C4-2B (cell line): ENCODE data around the gene STPG3.

Source experiments
- H3K27ac ChIP-seq: fragments of 450-650 bp; 2 replicates; pipeline ENCODE4 v1.5.1; 2017
- ZFX ChIP-seq: fragments of 450-650 bp; IDR thresholded peaks from 2 replicates; pipeline ENCODE4 v1.6.1; 2017
- TF ChIP-seq, protein P1 (sequence below): fragments of 450-650 bp; conservative IDR thresholded peaks from 2 replicates; pipeline ENCODE4 v1.5.1; 2017; ENCODE audit warnings: mild to moderate bottlenecking

The STPG3 gene

DNA sequence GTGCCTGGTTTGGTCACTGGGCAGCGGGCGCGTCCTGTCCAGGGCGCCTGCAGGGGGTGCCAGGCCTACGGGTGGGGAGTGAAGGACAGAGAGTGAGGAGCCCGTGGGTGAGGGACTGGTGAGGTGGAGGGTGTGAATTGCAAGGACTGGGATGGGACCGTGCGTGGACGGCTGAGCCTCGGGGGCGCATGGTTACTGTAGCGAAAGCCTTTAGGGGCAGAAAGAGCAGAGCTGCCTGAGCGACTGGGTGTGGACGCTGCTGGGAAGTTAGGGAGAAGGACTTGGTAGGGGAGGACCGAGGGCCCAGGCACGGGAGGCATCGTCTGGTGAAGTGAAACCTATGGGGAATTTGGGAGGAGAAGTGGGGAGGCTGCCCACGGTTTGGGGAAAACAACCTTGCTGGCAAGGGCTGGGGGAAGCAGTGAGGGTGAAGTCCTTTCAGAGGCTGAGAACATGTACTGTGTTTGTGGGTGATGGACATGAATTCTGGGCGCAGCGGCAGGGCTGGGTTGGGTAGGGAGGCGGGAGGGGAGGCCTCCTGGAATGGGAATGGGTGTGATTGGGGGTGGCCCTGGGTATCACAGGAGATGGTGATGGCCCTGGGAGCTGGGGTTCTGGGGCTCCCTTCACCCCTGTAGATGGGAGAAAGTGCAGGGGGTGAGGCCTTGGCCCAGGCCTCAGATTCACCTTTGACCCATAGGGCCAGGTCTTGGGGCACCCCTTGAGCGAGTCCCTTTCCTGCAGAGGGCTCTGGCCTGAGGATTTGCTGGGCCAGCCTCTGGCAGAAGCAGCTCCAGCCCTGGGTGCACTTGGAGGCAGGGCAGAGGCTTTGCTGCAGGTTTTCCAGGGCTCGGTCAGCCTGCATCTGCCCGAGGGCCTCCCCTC, 24.7 kb downstream of the STPG3 start:
- no peak overlapping the region for H3K27ac ChIP-seq
- no peak for TF ChIP-seq ZFX
- TF ChIP-seq, protein P1, sequence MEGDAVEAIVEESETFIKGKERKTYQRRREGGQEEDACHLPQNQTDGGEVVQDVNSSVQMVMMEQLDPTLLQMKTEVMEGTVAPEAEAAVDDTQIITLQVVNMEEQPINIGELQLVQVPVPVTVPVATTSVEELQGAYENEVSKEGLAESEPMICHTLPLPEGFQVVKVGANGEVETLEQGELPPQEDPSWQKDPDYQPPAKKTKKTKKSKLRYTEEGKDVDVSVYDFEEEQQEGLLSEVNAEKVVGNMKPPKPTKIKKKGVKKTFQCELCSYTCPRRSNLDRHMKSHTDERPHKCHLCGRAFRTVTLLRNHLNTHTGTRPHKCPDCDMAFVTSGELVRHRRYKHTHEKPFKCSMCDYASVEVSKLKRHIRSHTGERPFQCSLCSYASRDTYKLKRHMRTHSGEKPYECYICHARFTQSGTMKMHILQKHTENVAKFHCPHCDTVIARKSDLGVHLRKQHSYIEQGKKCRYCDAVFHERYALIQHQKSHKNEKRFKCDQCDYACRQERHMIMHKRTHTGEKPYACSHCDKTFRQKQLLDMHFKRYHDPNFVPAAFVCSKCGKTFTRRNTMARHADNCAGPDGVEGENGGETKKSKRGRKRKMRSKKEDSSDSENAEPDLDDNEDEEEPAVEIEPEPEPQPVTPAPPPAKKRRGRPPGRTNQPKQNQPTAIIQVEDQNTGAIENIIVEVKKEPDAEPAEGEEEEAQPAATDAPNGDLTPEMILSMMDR: no peak

DNA sequence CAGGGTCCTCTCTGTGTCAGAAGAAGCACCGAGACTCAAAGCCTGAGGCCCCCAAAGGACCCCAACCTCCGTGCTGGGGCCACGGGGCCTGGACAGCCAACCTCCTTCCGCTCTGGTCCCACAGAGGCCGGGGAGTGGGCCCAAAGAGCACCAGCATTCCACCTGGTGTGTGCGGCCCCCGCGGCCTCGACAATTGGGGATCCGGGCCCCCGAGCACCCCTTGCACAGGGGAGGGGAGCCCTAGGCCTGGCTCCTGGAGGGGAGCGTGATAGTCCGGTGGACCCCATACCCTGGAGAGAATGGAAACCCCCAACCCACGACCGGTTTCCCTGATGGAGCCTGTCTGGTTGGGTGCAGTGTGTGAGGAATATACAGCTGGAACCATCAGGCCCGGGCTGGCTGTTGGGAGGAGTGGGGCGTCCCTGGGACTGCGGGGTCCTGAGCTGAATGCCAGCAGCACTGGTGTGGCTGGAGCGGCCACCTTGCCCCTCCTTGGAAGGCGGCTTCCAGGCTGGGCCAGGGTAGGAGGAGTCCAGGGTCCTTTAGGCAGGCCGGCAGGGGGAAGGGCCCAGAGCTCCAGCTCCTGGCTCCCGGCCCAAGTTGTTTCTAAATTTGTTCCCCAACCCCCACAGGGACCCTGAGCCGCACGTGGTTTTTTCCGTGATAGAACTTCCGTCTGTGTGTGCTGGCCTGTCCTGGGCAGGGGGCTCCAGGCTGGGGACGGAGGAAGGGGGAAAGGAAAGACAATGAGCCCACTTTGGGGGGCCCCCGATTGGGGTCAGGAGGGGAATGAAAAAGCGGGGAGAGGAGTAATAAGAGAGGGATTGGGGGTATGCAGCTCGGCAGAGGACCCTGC, 25.6 kb downstream of the STPG3 start:
- no peak for TF ChIP-seq ZFX
- TF ChIP-seq, protein P1: no peak
- no peak overlapping the region for H3K27ac ChIP-seq

DNA sequence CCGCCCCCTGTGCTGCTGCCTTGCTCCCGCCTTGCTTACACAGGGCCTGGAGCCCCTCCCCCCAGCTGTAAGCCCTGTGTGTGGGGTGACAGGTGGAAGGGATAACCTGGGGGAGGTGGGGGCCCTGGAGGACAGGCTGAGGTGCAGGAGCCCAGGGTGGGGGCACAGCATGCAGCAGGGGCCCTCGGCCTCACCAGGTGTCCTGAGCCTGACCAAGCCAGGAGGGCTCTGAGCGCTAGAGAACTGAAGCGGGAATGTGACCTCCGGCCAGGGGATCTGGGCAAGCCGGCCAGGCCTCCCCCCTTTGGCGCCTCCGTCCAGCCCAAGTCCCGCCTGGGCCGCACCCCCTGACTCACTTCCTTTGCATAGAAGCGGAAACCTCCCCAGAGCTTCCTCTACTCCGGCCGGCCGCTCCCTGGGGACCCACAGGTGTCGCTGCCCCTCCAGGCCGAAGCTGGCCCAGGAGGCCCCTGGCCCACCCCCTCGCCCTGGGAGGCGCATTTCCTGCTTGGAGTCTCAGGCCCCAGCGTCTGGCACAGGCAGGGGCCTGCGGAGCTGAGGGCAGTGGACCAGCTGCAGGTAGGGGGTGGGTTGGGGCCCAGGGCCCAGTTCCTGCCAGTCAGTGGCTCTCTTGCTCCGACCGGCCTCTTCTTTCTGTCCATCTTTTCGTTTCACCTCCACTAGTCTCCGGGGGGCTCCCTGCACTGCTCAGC, 26.4 kb downstream of the STPG3 start, which contains the start of gene TOR4A:
TSS of gene TOR4A (plus strand) at position 398 of the 713 bp plus-strand sequence. CDS start 964 bp downstream, outside the sequence.
- no peak within 1 kb of the TSS for H3K27ac ChIP-seq
- TF ChIP-seq, protein P1: no peak
- TF ChIP-seq ZFX: no peak

DNA sequence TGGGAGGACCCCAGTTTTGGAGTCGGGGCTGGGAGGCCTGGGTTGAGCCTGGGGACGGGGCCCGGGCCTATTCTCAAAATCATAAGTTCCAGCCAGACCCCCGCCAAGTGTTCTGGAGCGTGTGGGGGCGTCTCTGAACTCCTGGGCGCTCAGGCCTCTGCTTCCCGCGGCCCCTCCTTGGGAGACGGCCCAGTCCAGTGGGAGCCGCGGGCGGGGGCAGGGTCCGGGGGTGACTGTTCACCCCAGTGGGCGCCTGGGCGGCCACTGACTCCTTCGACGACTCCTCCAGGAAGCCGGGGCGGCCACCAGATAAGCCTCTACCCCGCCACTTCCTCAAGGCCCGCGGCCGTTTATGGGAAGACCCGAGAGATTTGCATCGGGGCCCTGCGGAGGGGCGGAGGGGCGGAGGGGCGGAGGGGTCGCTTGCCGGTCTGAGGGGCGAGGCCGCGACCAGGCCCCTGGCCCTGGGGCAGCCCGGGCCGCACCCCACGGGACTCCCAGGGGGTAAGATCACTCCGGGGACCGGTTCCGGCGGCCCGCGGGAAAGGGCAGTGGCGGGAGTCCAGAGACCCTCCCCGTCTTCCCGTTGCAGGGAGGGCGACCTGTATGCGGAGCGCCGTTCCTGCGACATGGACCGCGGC, 27.1 kb downstream of the STPG3 start:
- H3K27ac ChIP-seq: no peak overlapping the region
- TF ChIP-seq, protein P1: no peak
- no peak for TF ChIP-seq ZFX

DNA sequence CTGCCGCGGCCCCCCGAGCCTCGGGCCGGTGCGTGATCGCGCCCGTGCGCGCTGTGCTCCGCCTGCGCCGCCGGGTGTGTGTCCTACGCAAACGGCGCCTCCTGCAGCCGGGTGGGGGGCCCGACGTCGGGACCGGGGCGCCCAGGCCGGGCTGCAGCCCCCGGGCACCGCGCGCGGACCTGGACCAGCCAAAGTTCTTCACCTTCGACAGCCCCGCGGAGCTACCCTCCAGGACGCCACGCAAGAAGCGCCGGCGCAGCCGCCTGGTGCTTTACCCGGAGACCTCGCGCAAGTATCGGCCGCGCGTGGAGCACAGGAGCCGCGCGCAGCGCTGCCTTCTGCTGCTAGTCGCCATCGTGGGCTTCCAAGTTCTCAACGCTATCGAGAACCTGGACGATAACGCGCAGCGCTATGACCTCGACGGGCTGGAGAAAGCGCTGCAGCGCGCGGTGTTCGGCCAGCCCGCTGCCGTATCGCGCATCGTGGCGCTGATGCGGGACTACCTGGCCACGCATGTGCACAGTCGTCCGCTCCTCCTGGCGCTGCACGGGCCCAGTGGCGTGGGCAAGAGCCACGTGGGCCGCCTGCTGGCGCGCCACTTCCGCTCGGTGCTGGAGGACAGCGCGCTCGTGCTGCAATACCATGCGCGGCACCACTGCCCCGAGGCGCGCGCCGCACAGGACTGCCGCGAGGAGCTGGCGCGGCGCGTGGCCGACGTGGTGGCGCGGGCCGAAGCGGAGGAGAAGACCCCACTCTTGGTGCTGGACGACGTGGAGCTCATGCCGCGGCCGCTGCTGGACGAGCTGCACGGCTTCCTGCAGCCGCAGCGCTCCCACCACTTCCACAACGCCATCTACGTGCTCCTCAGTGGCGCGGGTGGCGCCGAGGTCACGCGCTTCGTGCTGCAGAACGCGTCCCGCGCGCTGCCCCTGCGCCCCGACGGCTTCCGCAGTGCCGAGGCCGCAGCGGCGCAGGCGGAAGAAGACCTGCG, 27.9 kb downstream of the STPG3 start:
- H3K27ac ChIP-seq: no peak overlapping the region
- no peak for TF ChIP-seq ZFX
- TF ChIP-seq, protein P1: no peak

DNA sequence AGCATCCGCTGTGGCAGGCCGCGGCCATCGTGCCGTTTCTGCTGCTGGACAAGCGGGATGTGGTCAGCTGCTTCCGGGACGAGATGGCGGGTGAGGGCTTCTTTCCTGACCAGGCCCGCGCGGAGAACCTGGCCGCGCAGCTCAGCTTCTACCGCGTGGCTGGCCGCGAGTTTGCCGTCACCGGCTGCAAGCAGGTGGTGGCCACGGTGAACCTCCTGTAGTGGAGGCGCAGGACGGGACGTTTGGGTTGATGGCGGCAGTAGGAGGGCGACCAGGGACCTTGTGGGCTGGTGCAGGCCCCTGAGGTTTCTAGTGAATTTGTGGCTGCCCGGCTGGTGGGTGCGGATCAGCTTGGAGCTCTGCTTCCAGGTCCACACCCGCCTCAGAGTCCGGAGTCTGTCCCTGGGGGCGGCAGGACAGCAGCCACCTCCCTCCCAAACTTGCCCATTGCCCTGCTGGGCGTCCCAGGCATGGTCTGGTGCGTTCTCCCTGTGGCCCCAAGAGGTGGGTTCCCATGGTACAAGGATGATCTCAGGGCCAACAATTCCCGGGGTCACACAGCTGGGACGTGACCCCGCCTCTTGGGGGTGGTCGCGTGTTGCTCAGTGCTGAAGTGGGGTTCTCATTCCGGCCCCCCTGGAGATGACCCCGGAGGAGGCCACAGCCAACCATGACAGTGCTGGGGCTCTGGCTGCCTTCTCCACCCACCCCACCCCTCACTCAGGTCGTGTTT, 28.8 kb downstream of the STPG3 start:
- no peak overlapping the region for H3K27ac ChIP-seq
- no peak for TF ChIP-seq ZFX
- TF ChIP-seq, protein P1: no peak
